ENCODE results near the gene FTO.
"Not testable (repeated sequence)": the region's sequence is repeated elsewhere in the genome, so short reads cannot be mapped to it uniquely, and the experiment has no call there.

FTO gene

DNA sequence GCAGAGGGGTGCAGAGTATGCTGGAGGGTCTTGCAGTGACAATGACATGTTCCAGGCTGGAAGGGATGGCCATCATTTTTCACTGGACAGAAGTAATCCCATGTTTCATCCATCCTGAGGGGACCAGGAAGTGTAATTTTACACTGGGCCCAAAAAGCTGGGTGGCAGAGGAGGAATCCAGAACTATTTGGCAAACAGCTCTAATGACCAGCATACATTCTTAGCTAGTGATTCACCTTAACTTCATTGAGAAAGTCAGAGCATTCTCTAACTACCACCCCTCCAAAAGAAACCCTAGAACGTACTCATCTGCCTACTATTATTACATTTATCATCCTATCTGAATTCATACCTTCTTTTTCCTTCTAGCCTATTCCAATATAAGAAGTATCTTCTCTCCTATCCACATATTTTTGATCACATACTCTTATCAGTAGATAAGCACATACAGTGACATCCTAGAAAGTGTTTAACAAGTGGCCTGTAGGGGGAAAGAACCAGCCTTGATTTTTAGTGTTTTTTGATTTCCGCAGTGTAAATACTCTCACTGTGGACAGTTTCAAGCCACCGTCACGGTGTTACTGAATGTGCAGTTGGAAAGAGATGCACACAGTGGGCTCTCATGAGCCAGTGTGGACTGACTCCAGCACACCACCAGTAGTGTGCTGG lies 118.1 kb downstream of the FTO start:
- DNase-seq (ENCODE audit: low read depth, low spot score): no peak

GRCh38 chr16:53822936-53823529 lies 119.1 kb downstream of the FTO start:
- DNase-seq (ENCODE audit: low read depth, low spot score): no peak

GRCh38 chr16:53826658-53827057 lies 122.7 kb downstream of the FTO start:
- DNase-seq (ENCODE audit: low read depth, low spot score): no peak

DNA sequence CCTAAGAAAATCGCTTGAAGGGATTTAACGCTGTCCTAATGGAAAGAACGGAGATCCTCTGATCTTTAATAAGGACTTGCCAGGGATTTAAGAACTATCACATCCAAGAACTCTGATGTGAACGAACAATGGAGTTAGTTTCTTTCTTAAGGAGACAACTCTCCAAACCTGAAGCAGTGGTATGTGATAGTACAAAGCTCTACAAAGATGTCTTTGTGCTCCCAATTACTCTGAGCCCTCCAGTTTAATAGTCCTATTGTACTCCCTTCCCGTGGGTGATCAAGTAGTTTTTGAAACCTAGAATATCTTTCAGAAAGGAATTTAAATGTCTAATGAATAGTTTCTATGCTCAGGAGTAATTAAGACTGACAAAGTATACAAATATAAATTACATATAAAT lies 123.8 kb downstream of the FTO start:
- no peak for DNase-seq (ENCODE audit: low read depth, low spot score)

GRCh38 chr16:53829186-53829747 lies 125.3 kb downstream of the FTO start:
- no peak for DNase-seq (ENCODE audit: low read depth, low spot score)

- no peak for DNase-seq (ENCODE audit: low read depth, low spot score)
These were observed 129.1 kb downstream of the FTO start for GRCh38 chr16:53832896-53833544.

- DNase-seq (ENCODE audit: low read depth, low spot score): no peak
These were observed 132.2 kb downstream of the FTO start for GRCh38 chr16:53836142-53836541.

DNA sequence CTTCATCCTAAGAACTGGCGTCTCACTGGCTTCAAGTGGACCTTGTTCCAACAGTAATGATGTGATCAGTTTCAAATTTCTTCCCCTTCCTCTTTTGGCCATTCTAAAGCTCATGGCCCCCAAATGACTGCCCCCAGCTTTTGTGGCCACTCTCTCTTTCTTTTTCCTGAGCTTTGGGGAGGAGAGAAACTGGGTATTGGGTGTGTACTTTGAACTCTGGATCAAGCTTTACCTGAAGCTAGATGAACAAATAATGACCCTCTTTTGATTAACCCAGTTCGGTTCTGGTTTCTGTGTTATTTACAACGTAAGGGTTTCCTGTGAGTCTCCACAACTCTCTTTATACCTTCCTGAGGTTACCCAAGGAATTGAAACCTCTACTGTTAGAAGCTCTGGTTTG lies 132.7 kb downstream of the FTO start:
- DNase-seq (ENCODE audit: low read depth, low spot score): no peak

GRCh38 chr16:53837426-53837825 lies 133.5 kb downstream of the FTO start:
- DNase-seq (ENCODE audit: low read depth, low spot score): no peak

DNA sequence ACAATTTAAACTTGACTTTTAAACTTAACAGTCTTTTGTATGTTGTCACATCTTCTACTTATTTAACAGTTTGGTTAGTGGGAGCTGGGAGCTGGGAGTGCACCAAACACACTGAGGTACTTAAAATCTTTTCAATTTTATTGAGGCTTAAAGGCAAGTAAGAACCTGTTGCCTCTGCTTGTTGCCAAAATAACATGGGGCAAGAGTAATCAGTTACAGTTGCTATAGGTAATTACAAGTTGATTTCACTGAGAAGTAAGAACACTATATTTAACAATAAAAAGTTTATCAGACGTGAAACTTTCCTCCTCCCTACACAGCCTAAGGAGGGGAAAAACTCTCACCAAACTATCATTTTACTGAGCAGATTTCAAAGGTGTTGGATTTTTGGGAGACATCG lies 135.2 kb downstream of the FTO start:
- no peak for DNase-seq (ENCODE audit: low read depth, low spot score)

- DNase-seq (ENCODE audit: low read depth, low spot score): no peak
These were observed 136.5 kb downstream of the FTO start for GRCh38 chr16:53840456-53840855.

GRCh38 chr16:53841884-53842283 lies 137.9 kb downstream of the FTO start:
- no peak for DNase-seq (ENCODE audit: low read depth, low spot score)

- DNase-seq (ENCODE audit: low read depth, low spot score): no peak
These were observed 139.1 kb downstream of the FTO start for GRCh38 chr16:53843084-53843483.

- no peak for DNase-seq (ENCODE audit: low read depth, low spot score)
These were observed 140.8 kb downstream of the FTO start for GRCh38 chr16:53844804-53845203.

DNA sequence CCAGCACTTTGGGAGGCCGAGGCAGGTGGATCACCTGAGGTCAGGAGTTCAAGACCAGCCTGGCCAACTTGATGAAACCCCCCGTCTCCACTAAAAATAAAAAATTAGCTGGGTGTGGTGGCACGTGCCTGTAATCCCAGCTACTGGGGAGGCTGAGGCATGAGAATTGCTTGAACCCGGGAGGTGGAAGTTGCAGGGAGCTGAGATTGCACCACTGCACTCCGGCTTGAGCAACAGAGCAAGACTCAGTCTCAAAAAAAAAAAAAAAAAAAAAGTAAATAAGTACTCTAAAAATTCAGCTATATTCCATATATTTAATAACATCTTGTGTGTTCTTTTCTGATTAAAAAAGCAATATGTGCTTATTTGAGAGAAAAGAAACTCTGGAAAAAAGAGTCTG lies 142.6 kb downstream of the FTO start:
- not testable (repeated sequence) for DNase-seq (ENCODE audit: low read depth, low spot score)

DNA sequence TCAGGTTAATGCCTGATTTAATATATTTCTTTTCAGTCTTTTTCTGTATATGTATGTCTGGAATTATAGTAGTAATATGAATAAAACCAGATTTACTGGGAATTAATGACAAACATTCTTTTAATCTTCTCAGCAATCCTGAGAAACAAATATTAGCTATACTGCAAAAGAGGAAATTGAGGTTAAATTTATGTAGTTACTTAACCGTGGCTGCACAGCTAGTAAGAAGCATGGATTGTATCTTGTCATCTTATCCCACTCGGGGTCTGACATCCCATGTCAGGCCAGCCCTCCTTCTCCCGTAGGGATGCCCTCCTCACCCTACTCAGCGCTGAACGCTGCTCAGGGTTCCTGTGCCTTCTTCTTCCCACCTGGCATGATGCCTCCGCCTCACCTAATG lies 143.0 kb downstream of the FTO start:
- DNase-seq (ENCODE audit: low read depth, low spot score): no peak

- DNase-seq (ENCODE audit: low read depth, low spot score): no peak
These were observed 144.5 kb downstream of the FTO start for GRCh38 chr16:53848277-53848942.

- no peak for DNase-seq (ENCODE audit: low read depth, low spot score)
These were observed 145.0 kb downstream of the FTO start for GRCh38 chr16:53848950-53849349.

DNA sequence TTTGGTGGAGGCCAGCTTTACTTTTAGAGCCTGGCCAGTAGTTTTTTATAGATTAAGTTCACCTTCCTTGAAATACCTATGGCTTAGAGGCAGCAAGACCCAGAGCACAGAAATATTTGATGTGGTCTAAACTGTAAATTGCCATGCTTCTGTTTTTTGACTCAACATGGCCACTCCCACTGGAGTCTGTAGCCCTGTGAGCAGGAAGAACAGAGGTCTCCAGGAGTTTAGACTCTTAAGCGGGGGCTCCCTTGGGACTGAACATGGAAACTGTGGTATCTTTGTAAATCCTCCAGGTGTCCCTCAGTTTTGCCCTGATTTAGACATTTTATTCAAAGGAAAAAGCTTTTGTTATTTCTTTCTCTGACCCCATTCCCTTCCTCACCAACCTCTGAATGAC lies 145.6 kb downstream of the FTO start:
- no peak for DNase-seq (ENCODE audit: low read depth, low spot score)

DNA sequence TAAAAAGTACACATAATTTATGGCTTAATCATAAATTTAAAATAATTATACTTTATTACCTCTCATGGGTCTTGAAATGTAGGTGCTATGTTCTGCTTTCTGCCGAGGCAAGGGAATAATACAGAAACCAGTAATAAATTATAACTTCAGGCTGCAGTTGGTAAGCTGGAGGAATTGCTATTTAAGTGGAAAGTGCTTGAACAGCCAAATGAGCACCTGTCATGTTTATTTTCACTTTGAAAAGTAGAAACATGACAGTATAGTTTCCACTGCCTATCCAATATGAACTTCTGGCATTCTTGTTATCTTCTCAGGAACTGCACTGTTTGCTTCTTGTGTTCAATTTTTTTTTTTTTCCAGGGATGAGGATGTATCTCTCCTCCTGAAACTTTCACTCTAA lies 146.0 kb downstream of the FTO start:
- DNase-seq (ENCODE audit: low read depth, low spot score): no peak

GRCh38 chr16:53852678-53853077 lies 148.7 kb downstream of the FTO start:
- no peak for DNase-seq (ENCODE audit: low read depth, low spot score)

DNA sequence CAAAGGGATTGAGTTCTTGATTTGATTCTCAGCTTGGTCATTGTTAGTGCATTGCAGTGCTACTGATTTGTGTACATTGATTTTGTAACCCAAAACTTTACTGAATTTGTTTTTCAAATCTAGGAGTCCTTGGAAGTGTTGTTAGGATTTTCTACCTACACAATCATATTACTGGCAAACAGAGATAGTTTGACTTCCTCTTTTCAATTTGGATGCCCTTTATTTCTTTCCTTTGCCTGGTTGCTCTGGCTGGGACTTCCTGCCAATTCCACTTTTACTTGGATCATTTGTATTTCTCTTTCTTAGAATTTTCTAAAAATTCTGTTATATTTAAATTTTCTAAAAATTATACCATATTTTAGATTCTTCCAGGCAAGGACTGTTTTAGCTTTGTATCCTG lies 151.1 kb downstream of the FTO start:
- no peak for DNase-seq (ENCODE audit: low read depth, low spot score)

All from smooth muscle cell of the brain vasculature (primary cell).